NCI-H526 treated with DMSO at 0.1 percent for 48 hours (cell line): ENCODE data around the gene PYHIN1.

Source experiments
- DNase-seq: peaks from one replicate; lab custom pipeline; 2025; lab: John Stamatoyannopoulos, UW

The PYHIN1 gene

DNA sequence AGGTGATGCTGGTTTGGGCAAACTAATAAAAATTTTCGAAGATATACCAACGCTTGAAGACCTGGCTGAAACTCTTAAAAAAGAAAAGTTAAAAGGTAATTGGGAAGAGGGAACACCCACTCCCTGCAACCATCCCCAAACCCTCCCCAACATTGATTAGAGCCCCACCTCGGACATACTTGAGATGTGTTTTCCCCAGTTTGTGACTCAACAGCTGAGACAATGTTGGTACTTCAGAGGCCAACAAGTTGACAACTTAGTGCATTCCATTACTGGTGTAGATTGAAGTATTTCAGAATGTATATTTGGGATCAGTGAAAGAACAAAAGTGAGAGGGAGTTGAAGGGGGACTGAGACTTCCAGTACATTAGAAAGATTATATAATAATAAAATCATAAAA, 83.5 kb downstream of the PYHIN1 start:
- no peak for DNase-seq

DNA sequence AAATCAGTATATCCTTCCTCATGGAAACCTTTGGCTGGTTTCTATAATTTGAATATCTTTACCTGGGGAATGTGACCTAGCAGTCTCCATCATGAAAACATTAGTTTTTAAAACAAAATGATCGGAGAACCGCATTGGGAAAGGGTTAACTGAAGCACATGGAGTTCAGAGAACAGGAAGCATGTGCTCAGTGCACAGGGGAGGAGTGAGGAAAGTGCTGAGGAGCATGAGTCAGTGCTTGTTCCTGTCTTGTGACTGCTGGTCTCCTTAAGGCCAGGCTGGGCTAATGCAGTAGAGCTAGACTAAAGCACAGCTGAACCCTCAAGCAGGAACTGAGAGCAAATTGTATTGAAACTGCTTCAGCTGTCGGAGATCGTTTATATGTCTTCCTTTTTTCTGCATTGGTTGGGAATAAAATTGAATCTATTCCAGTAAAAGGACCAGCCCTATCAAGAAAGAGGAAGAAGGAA, 84.1 kb downstream of the PYHIN1 start:
- DNase-seq, result no peak

DNA sequence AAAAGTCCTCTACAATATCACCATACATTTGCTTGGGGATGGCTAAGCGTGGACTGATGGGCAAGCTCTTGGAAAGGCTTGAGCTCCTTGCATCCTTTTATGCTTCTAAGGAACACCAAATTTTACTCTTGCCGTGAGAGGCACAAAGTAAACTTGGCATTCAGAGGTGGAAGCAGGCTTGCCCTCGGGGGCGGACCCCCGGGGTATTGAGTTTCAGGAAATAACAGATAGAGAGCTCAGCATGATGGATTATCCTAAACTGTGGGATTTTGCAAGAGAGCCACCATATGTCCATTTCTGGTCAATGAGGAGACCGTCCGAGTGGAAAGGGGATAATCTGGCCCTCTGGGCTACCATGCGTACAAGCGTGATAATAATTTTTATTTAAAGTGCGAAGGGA, 92.4 kb downstream of the PYHIN1 start:
- DNase-seq, result no peak

DNA sequence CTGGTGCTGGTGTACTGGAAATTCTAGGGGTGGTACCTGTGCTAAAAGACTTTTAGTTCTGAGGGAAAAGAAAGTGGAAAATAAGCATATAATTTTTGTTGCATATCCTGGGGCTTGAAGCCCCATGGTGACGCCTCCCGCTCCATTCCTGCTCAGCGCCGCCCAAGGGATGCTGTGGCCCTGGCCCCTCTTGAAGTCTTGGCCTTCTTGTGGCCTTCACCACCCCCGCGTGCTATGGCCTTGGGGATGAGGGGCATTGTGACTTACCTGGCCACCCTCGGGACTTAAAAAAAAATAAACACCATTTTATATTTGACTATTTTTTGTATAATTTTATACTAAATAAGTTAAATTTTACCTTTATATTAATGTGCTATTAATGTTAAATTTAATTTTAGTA, 93.7 kb downstream of the PYHIN1 start:
- no peak for DNase-seq
